HepG2 (cell line): ENCODE data around the gene CTF1. TPM values are rescaled to one million over a fixed set of nuclear protein-coding genes. Genes with fewer than 3 reads are reported as not detected.

Source experiments
- ATF6 ChIP-seq: sonication (generic); formaldehyde crosslinking; conservative IDR thresholded peaks from 2 replicates; pipeline ENCODE4 v1.4.0; 2020; ENCODE audit warnings: missing genetic modification reagents
- BATF2 ChIP-seq: sonication (generic); formaldehyde crosslinking; IDR thresholded peaks from 2 replicates; pipeline ENCODE4 v1.8.0; 2022; ENCODE audit warnings: mild to moderate bottlenecking, missing genetic modification reagents, moderate library complexity
- CCAR2 ChIP-seq: fragments of 200-400 bp; formaldehyde crosslinking; optimal IDR thresholded peaks from 2 replicates; pipeline ENCODE3; 2018; ENCODE audit warnings: low read depth, mild to moderate bottlenecking, low read length, moderate library complexity
- CEBPZ ChIP-seq: IDR thresholded peaks from 2 replicates; pipeline ENCODE4 v1.6.1; 2012; ENCODE audit warnings: low read length, improper control_type of control experiment
- HOXA3 ChIP-seq: sonication (generic); formaldehyde crosslinking; IDR thresholded peaks from 2 replicates; pipeline ENCODE4 v1.5.0; 2020; ENCODE audit warnings: missing genetic modification reagents
- KDM5B ChIP-seq: sonication (generic); formaldehyde crosslinking; IDR thresholded peaks from 2 replicates; pipeline ENCODE4 v1.4.0; 2020; ENCODE audit warnings: missing genetic modification reagents, mild to moderate bottlenecking, borderline replicate concordance
- LBX2 ChIP-seq: sonication (generic); formaldehyde crosslinking; IDR thresholded peaks from 2 replicates; pipeline ENCODE4 v1.5.0; 2020; ENCODE audit warnings: missing genetic modification reagents, mild to moderate bottlenecking, borderline replicate concordance
- MBD4 ChIP-seq: IDR thresholded peaks from 2 replicates; pipeline ENCODE4 v1.6.1; 2012; ENCODE audit warnings: low read length, inconsistent platforms, borderline replicate concordance
- NRL ChIP-seq: sonication (generic); formaldehyde crosslinking; IDR thresholded peaks from 2 replicates; pipeline ENCODE4 v1.5.0; 2020; ENCODE audit warnings: missing genetic modification reagents, mild to moderate bottlenecking, moderate library complexity, borderline replicate concordance
- SRF ChIP-seq: IDR thresholded peaks from 2 replicates; pipeline ENCODE4 v1.6.1; 2011; ENCODE audit warnings: mild to moderate bottlenecking, low read depth, low read length, moderate library complexity
- TARDBP ChIP-seq: sonication (generic); formaldehyde crosslinking; IDR thresholded peaks from 2 replicates; pipeline ENCODE4 v1.8.0; 2022; ENCODE audit warnings: mild to moderate bottlenecking, missing genetic modification reagents
- WIZ ChIP-seq: sonication (generic); formaldehyde crosslinking; IDR thresholded peaks from 2 replicates; pipeline ENCODE4 v1.5.1; 2020; ENCODE audit warnings: mild to moderate bottlenecking, missing genetic modification reagents
- ZBTB25 ChIP-seq: IDR thresholded peaks from 2 replicates; pipeline ENCODE4 v1.6.1; 2018; ENCODE audit warnings: missing genetic modification reagents
- ZNF10 ChIP-seq: sonication (generic); formaldehyde crosslinking; IDR thresholded peaks from 2 replicates; pipeline ENCODE4 v1.4.0; 2020; ENCODE audit warnings: mild to moderate bottlenecking, low read depth, missing genetic modification reagents, borderline replicate concordance
- ZNF331 ChIP-seq: sonication (generic); formaldehyde crosslinking; IDR thresholded peaks from 2 replicates; pipeline ENCODE4 v1.4.0; 2020; ENCODE audit warnings: missing genetic modification reagents
- ZNF367 ChIP-seq: sonication (generic); formaldehyde crosslinking; IDR thresholded peaks from 2 replicates; pipeline ENCODE4 v1.4.0; 2020; ENCODE audit warnings: missing genetic modification reagents, borderline replicate concordance
- ZNF710 ChIP-seq: sonication (generic); formaldehyde crosslinking; IDR thresholded peaks from 2 replicates; pipeline ENCODE4 v1.5.0; 2020; ENCODE audit warnings: mild to moderate bottlenecking, missing genetic modification reagents, borderline replicate concordance
- ZNF740 ChIP-seq: sonication (generic); formaldehyde crosslinking; IDR thresholded peaks from 2 replicates; pipeline ENCODE4 v1.4.0; 2020; ENCODE audit warnings: missing genetic modification reagents
- polyA plus RNA-seq, 8 experiments: library from polyadenylated mRNA; depleted of rRNA in 3 of 8; stranded (reverse) in 7 of 8; unstranded in 1 of 8; fragments of >200 nt; fragmentation: Illumina TruSeq in 4 of 8; extraction: Trizol in 4 of 8; gene quantifications; 2 replicates each; pipeline versions ENCODE4 v1.2.1 to v1.2.3, GENCODE V29; 2011 to 2016; ENCODE audit warnings: low read depth in 4 of 8, missing spikeins in 1 of 8, mixed read lengths in 1 of 8; ENCODE audit not compliant: insufficient read depth in 1 of 8
- total RNA-seq, 5 experiments: library from RNA; depleted of rRNA; stranded (reverse); fragments of >200 nt; fragmentation: Illumina TruSeq; extraction: Trizol; gene quantifications; 2 replicates each; pipeline ENCODE4 v1.2.3, GENCODE V29; 2016; ENCODE audit warnings: low read depth in 1 of 5

The CTF1 gene
- total and polyA plus RNA-seq, 2 of the 13 experiments (the other 11 are each of a cell fraction or from before 2014, with no cell fraction given) = 0.13 to 1.8 TPM

- TF ChIP-seq ZBTB25 (CRISPR knock-in tag) = peak; percentile 97
- peak; percentile 97 for TF ChIP-seq KDM5B (CRISPR knock-in tag)
- TF ChIP-seq CCAR2 = no peak
- TF ChIP-seq ZNF710 (CRISPR knock-in tag) = peak; percentile 94
- peak; percentile 87 for TF ChIP-seq ZNF367 (CRISPR knock-in tag)
- TF ChIP-seq SRF = no peak
- peak; percentile 97 for TF ChIP-seq ZNF331
- TF ChIP-seq NRL (CRISPR knock-in tag) = peak; percentile 99; the same call in 1 of the 2 replicates
- peak; percentile 87; the same call in 1 of the 2 replicates for TF ChIP-seq WIZ
- peak; percentile 98 for TF ChIP-seq TARDBP (CRISPR knock-in tag)
- TF ChIP-seq ZNF740 (CRISPR knock-in tag) = peak; percentile 85
- peak; percentile 99 for TF ChIP-seq LBX2 (CRISPR knock-in tag)
- TF ChIP-seq ZNF10 (CRISPR knock-in tag) = no peak; the same call in 1 of the 2 replicates
- TF ChIP-seq ATF6 (CRISPR knock-in tag) = no peak; the same call in 1 of the 2 replicates
- no peak for TF ChIP-seq MBD4
- TF ChIP-seq BATF2 (CRISPR knock-in tag) = peak; percentile 98
- TF ChIP-seq HOXA3 = peak; percentile 97
- TF ChIP-seq CEBPZ = no peak
Measured at GRCh38 chr16:30874821-30875717, 21.3 kb upstream of the CTF1 start (continued).
